Trophoblast cell (in vitro differentiated cells and primary cell): ENCODE data around the gene SMIM22.

Experiments used
- DNase-seq, 2 donors: peaks; one replicate each; pipeline ENCODE4 v3.0.0-alpha.2; 2016
- H2AFZ ChIP-seq: 2 replicates; pipeline ENCODE4 v1.6.1; 2013; ENCODE audit warnings: low read length, moderate library complexity, mild to moderate bottlenecking; ENCODE audit not compliant: insufficient read depth, poor library complexity
- H2AK5ac ChIP-seq: 2 replicates; pipeline ENCODE4 v1.6.1; 2013; ENCODE audit warnings: mild to moderate bottlenecking, low read length
- H2BK120ac ChIP-seq: 2 replicates; pipeline ENCODE4 v1.6.1; 2013; ENCODE audit warnings: low read length, mild to moderate bottlenecking, moderate library complexity; ENCODE audit not compliant: insufficient read depth, poor library complexity
- H2BK12ac ChIP-seq: 2 replicates; pipeline ENCODE4 v1.6.1; 2013; ENCODE audit warnings: mild to moderate bottlenecking, low read length, moderate library complexity
- H2BK5ac ChIP-seq: 2 replicates; pipeline ENCODE4 v1.6.1; 2013; ENCODE audit warnings: low read length, low read depth, moderate library complexity, mild to moderate bottlenecking; ENCODE audit not compliant: poor library complexity
- H3K14ac ChIP-seq: 2 replicates; pipeline ENCODE4 v1.6.1; 2013; ENCODE audit warnings: mild to moderate bottlenecking, low read length
- H3K18ac ChIP-seq: 2 replicates; pipeline ENCODE4 v1.6.1; 2013; ENCODE audit warnings: mild to moderate bottlenecking, low read length
- H3K23ac ChIP-seq: 2 replicates; pipeline ENCODE4 v1.6.1; 2013; ENCODE audit warnings: low read length
- H3K27ac ChIP-seq: 2 replicates; pipeline ENCODE4 v1.5.1; 2013; ENCODE audit warnings: low read depth, mild to moderate bottlenecking, inconsistent platforms, low read length, moderate library complexity
- H3K27me3 ChIP-seq: 2 replicates; pipeline ENCODE4 v1.6.1; 2013; ENCODE audit warnings: inconsistent platforms, mild to moderate bottlenecking, low read length, moderate library complexity; ENCODE audit not compliant: insufficient read depth
- H3K36me3 ChIP-seq, 2 experiments: 1 replicate in 1 of 2; 2 replicates in 1 of 2; pipeline ENCODE4 v1.6.1; 2013; ENCODE audit warnings: low read length in 2 of 2, mild to moderate bottlenecking in 2 of 2, moderate library complexity in 1 of 2; ENCODE audit not compliant: insufficient read depth in 2 of 2, control insufficient read depth in 1 of 2
- H3K4ac ChIP-seq: 2 replicates; pipeline ENCODE4 v1.6.1; 2013; ENCODE audit warnings: low read depth, mild to moderate bottlenecking, low read length, moderate library complexity
- H3K4me1 ChIP-seq, 2 experiments: 1 replicate in 1 of 2; 2 replicates in 1 of 2; pipeline ENCODE4 v1.6.1; 2013; ENCODE audit warnings: low read length in 2 of 2, mild to moderate bottlenecking in 2 of 2, moderate library complexity in 1 of 2; ENCODE audit not compliant: insufficient read depth in 2 of 2, control insufficient read depth in 1 of 2
- H3K4me2 ChIP-seq: 2 replicates; pipeline ENCODE4 v1.6.1; 2013; ENCODE audit warnings: inconsistent platforms, mild to moderate bottlenecking, low read length, moderate library complexity
- H3K4me3 ChIP-seq: 2 replicates; pipeline ENCODE4 v1.5.1; 2013; ENCODE audit warnings: mild to moderate bottlenecking, low read depth, low read length, inconsistent platforms
- H3K79me1 ChIP-seq: one replicate; pipeline ENCODE4 v1.6.1; 2013; ENCODE audit warnings: low read length
- H3K79me2 ChIP-seq: 2 replicates; pipeline ENCODE4 v1.6.1; 2013; ENCODE audit warnings: low read length, mild to moderate bottlenecking; ENCODE audit not compliant: control insufficient read depth, insufficient read depth, poor library complexity
- H3K9ac ChIP-seq: 2 replicates; pipeline ENCODE4 v1.6.1; 2013; ENCODE audit warnings: mild to moderate bottlenecking, low read length
- H3K9me3 ChIP-seq: 2 replicates; pipeline ENCODE4 v1.6.1; 2013; ENCODE audit warnings: low read depth, mild to moderate bottlenecking, control low read depth, inconsistent platforms, low read length; ENCODE audit not compliant: insufficient read depth
- H4K12ac ChIP-seq: 2 replicates; pipeline ENCODE4 v1.6.1; 2013; ENCODE audit warnings: low read depth, mild to moderate bottlenecking, low read length, moderate library complexity
- H4K8ac ChIP-seq: 2 replicates; pipeline ENCODE4 v1.6.1; 2013; ENCODE audit warnings: low read depth, mild to moderate bottlenecking, low read length, moderate library complexity
- H4K91ac ChIP-seq: one replicate; pipeline ENCODE4 v1.6.1; 2013; ENCODE audit warnings: low read depth, mild to moderate bottlenecking, low read length, moderate library complexity
- WGBS: extraction: QIAGEN DNeasy Blood & Tissue Kit; methylation state at CpG from one replicate; pipeline ENCODE4 v1.1.7; 2013; ENCODE audit warnings: missing lambda C conversion rate; ENCODE audit not compliant: insufficient read length, insufficient coverage; ENCODE audit errors: extremely low coverage; 5-methylcytosine and 5-hydroxymethylcytosine counted together

The SMIM22 gene

DNA sequence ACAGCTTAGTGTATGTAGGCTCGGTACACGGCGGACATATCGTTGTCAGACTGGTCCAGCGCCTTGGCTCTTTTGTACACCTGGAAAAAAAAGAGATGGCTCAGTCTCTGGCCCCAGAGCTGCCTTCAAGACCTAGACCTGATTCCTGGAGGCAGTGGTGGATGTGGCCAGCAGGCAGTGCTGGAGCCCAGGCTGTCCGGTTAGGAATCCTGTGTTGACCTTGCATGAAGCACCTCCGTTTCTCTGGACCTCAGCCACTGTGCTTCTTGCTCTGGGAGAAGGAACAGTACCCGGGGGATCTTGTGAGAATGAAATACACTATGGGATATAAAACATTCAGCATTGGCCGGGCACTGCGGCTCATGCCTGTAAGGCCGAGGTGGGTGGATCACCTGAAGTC lies 10.1 kb downstream of the SMIM22 start:
- Histone ChIP-seq H2AFZ (no peak overlapping the region), H2BK120ac (no peak overlapping the region), H3K9ac (no peak overlapping the region), H3K18ac (no peak overlapping the region), H3K79me2 (peaks cover 2% of the 10 kb centered on the region), H3K4me1 (peaks cover 8 to 11% of the 10 kb centered on the region in 2 experiments), H3K4me2 (no peak overlapping the region), H3K79me1 (peaks cover 6% of the 10 kb centered on the region), H3K4me3 (no peak overlapping the region), H2BK12ac (no peak overlapping the region), H2BK5ac (no peak overlapping the region), H2AK5ac (no peak overlapping the region), H3K14ac (no peak overlapping the region), H3K4ac (no peak overlapping the region), H3K27me3 (no peaks in the 10 kb centered on the region), H4K8ac (no peak overlapping the region), H3K9me3 (no peaks in the 10 kb centered on the region), H3K23ac (no peak overlapping the region), H3K36me3 (peaks cover 42 to 44% of the 10 kb centered on the region in 2 experiments), H4K12ac (no peak overlapping the region), H3K27ac (no peak overlapping the region), H4K91ac (no peak overlapping the region)
- DNase-seq: no peak
- WGBS: no CpG with 5 or more reads among the region's 11 CpGs

DNA sequence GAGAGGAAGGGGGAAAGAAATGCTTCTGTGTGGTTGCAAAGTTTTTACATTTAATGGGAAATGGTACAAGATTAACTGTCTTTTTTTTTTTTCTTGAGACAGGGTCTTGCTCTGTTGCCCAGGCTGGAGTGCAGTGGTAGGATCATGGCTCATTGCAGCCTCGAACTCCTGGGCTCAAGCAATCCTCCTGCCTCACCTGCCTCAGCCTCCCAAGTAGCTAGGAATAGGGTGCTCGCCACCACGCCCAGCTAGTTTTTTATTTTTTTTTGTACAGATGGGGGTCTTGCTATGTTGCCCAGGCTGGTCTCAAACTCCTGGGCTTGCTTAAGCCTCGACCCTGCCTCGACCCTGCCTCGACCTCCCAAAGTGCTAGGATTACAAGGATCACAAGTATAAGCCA lies 11.1 kb downstream of the SMIM22 start:
- Histone ChIP-seq H3K27ac (no peak overlapping the region), H4K12ac (no peak overlapping the region), H3K4ac (no peak overlapping the region), H3K36me3 (peaks cover 49 to 50% of the 10 kb centered on the region in 2 experiments), H3K79me1 (peaks cover 6% of the 10 kb centered on the region), H2BK12ac (no peak overlapping the region), H3K9me3 (no peaks in the 10 kb centered on the region), H3K9ac (no peak overlapping the region), H3K79me2 (peaks cover 2% of the 10 kb centered on the region), H3K27me3 (no peaks in the 10 kb centered on the region), H3K4me3 (no peak overlapping the region), H3K14ac (no peak overlapping the region), H2BK5ac (no peak overlapping the region), H3K4me1 (peaks cover 5 to 9% of the 10 kb centered on the region in 2 experiments), H3K4me2 (no peak overlapping the region), H4K91ac (no peak overlapping the region), H4K8ac (no peak overlapping the region), H3K23ac (no peak overlapping the region), H2AK5ac (no peak overlapping the region), H2AFZ (no peak overlapping the region), H3K18ac (no peak overlapping the region), H2BK120ac (no peak overlapping the region)
- no CpG with 5 or more reads among the region's 6 CpGs for WGBS
- DNase-seq: no peak

DNA sequence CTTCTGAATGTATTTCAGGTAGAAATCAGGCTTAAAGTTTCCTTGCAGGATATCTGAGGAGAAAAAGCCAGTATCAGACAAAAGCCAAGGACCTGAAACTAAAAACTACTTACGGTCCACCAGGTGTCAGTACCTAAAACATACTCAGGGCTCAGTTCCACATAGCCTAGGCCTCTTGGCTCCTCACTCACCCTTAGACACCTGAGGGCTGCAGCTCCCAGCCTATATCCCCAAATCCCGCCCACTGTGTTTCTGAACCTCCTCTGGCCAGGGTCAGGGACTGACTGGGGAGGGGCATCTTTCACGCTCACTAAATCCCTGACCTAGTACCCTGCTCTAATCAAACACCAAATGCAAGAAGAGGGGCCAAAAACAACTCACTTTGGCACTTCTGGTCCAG lies 16.1 kb downstream of the SMIM22 start:
- H3K4me3 ChIP-seq: no peak overlapping the region
- no peaks in the 10 kb centered on the region for H3K27me3 ChIP-seq
- no peak overlapping the region for H4K91ac ChIP-seq
- no peak overlapping the region for H3K27ac ChIP-seq
- no peak overlapping the region for H3K4ac ChIP-seq
- no peaks in the 10 kb centered on the region for H3K9me3 ChIP-seq
- H3K14ac ChIP-seq: no peak overlapping the region
- H3K36me3 ChIP-seq: peaks cover 55 to 69% of the 10 kb centered on the region in 2 experiments
- no peak overlapping the region for H3K4me2 ChIP-seq
- no peak overlapping the region for H2AK5ac ChIP-seq
- H3K18ac ChIP-seq: no peak overlapping the region
- H3K9ac ChIP-seq: no peak overlapping the region
- WGBS: no CpG with 5 or more reads among the region's 3 CpGs
- H3K23ac ChIP-seq: no peak overlapping the region
- H2BK120ac ChIP-seq: no peak overlapping the region
- no peak for DNase-seq
- no peak overlapping the region for H4K12ac ChIP-seq
- no peaks in the 10 kb centered on the region for H3K79me2 ChIP-seq
- no peak overlapping the region for H4K8ac ChIP-seq
- no peaks in the 10 kb centered on the region for H3K79me1 ChIP-seq
- no peak overlapping the region for H2BK12ac ChIP-seq
- H2AFZ ChIP-seq: no peak overlapping the region
- H3K4me1 ChIP-seq: no peaks in the 10 kb centered on the region
- H2BK5ac ChIP-seq: no peak overlapping the region

DNA sequence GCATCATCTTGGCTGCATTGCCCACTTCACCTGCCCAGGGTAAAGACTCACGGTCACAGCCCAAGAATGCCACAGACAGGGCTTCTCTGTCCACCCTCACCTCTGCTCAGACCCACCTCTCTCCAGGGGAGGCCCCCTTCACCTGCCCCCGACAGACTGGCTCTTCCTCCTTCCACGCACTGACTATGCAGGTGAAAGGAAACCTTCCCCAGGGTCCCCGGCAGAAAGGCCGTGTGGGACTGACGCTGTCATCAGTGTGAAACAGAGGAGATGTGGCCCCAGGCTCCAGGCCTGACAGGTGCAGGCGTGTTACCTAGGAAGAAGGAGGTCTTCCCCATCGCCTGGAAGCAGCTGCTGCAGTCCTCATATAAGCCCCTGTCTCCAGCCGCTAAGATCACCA lies 16.6 kb downstream of the SMIM22 start:
- Histone ChIP-seq H3K27ac (no peak overlapping the region), H3K79me1 (no peaks in the 10 kb centered on the region), H4K12ac (no peak overlapping the region), H3K14ac (no peak overlapping the region), H3K23ac (no peak overlapping the region), H3K18ac (no peak overlapping the region), H3K9ac (no peak overlapping the region), H4K8ac (no peak overlapping the region), H2AFZ (no peak overlapping the region), H2BK120ac (no peak overlapping the region), H3K9me3 (no peaks in the 10 kb centered on the region), H3K36me3 (peaks cover 52 to 66% of the 10 kb centered on the region in 2 experiments), H3K4me3 (no peak overlapping the region), H3K4ac (no peak overlapping the region), H2AK5ac (no peak overlapping the region), H3K4me1 (no peaks in the 10 kb centered on the region), H2BK12ac (no peak overlapping the region), H2BK5ac (no peak overlapping the region), H4K91ac (no peak overlapping the region), H3K27me3 (no peaks in the 10 kb centered on the region), H3K79me2 (no peaks in the 10 kb centered on the region), H3K4me2 (no peak overlapping the region)
- no CpG with 5 or more reads among the region's 9 CpGs for WGBS
- DNase-seq: no peak
